H9 (cell line): ENCODE results near the gene RNF39. TPM values are rescaled to one million over a fixed set of nuclear protein-coding genes. Genes with fewer than 3 reads are reported as not detected.

Source experiments
- DNase-seq: peaks from one replicate; pipeline ENCODE4 v3.0.0-alpha.2; 2017
- H2AFZ ChIP-seq: one replicate; pipeline ENCODE4 v1.6.1; 2013; ENCODE audit warnings: mild to moderate bottlenecking, low read length, control low read depth, moderate library complexity
- H2AK5ac ChIP-seq: 2 replicates; pipeline ENCODE4 v1.6.1; 2013; ENCODE audit warnings: low read length, control low read depth, mixed read lengths; ENCODE audit not compliant: insufficient read length
- H2BK120ac ChIP-seq: one replicate; pipeline ENCODE4 v1.6.1; 2013; ENCODE audit warnings: low read depth, mild to moderate bottlenecking, low read length, control low read depth, inconsistent platforms; ENCODE audit not compliant: poor library complexity, severe bottlenecking
- H2BK12ac ChIP-seq: 2 replicates; pipeline ENCODE4 v1.6.1; 2013; ENCODE audit warnings: low read length, control low read depth, mixed read lengths, low read depth; ENCODE audit not compliant: insufficient read length
- H2BK15ac ChIP-seq: 2 replicates; pipeline ENCODE4 v1.6.1; 2013; ENCODE audit warnings: low read depth, low read length, control low read depth
- H2BK20ac ChIP-seq: one replicate; pipeline ENCODE4 v1.6.1; 2013; ENCODE audit warnings: low read depth, mild to moderate bottlenecking, low read length, control low read depth, inconsistent platforms; ENCODE audit not compliant: poor library complexity, severe bottlenecking
- H2BK5ac ChIP-seq: 2 replicates; pipeline ENCODE4 v1.6.1; 2013; ENCODE audit warnings: low read length, control low read depth, mixed read lengths; ENCODE audit not compliant: insufficient read length
- H3K14ac ChIP-seq: 2 replicates; pipeline ENCODE4 v1.6.1; 2013; ENCODE audit warnings: low read length, control low read depth; ENCODE audit not compliant: insufficient read depth
- H3K18ac ChIP-seq: 2 replicates; pipeline ENCODE4 v1.6.1; 2013; ENCODE audit warnings: low read depth, mild to moderate bottlenecking, mixed read lengths, low read length, control low read depth; ENCODE audit not compliant: insufficient read length
- H3K23ac ChIP-seq: 2 replicates; pipeline ENCODE4 v1.6.1; 2013; ENCODE audit warnings: low read length, control low read depth, mixed read lengths, low read depth; ENCODE audit not compliant: insufficient read length
- H3K23me2 ChIP-seq: 2 replicates; pipeline ENCODE4 v1.6.1; 2013; ENCODE audit warnings: low read depth, mild to moderate bottlenecking, mixed read lengths, low read length, control low read depth; ENCODE audit not compliant: insufficient read length, poor library complexity, severe bottlenecking
- H3K27ac ChIP-seq: 2 replicates; pipeline ENCODE4 v1.5.1; 2013; ENCODE audit warnings: low read length, control low read depth, mixed read lengths, low read depth; ENCODE audit not compliant: insufficient read length
- H3K27me3 ChIP-seq: 2 replicates; pipeline ENCODE4 v1.6.1; 2013; ENCODE audit warnings: low read length, control low read depth, inconsistent platforms; ENCODE audit not compliant: insufficient read depth
- H3K4ac ChIP-seq: 2 replicates; pipeline ENCODE4 v1.6.1; 2013; ENCODE audit warnings: low read depth, mild to moderate bottlenecking, control low read depth, inconsistent platforms, low read length, moderate library complexity
- H3K4me1 ChIP-seq: 2 replicates; pipeline ENCODE4 v1.6.1; 2013; ENCODE audit warnings: low read length, control low read depth, inconsistent platforms; ENCODE audit not compliant: insufficient read depth
- H3K4me2 ChIP-seq: 2 replicates; pipeline ENCODE4 v1.6.1; 2013; ENCODE audit warnings: low read length, control low read depth, mixed read lengths; ENCODE audit not compliant: insufficient read length, insufficient read depth
- H3K56ac ChIP-seq: 2 replicates; pipeline ENCODE4 v1.6.1; 2013; ENCODE audit warnings: low read depth, mild to moderate bottlenecking, mixed read lengths, low read length, control low read depth; ENCODE audit not compliant: insufficient read length
- H3K79me1 ChIP-seq: 2 replicates; pipeline ENCODE4 v1.6.1; 2013; ENCODE audit warnings: low read depth, mild to moderate bottlenecking, moderate library complexity, low read length, control low read depth, inconsistent platforms; ENCODE audit not compliant: insufficient read depth, poor library complexity, severe bottlenecking
- H3K79me2 ChIP-seq: 2 replicates; pipeline ENCODE4 v1.6.1; 2013; ENCODE audit warnings: low read length, control low read depth, inconsistent platforms; ENCODE audit not compliant: insufficient read depth
- H3K9ac ChIP-seq: 2 replicates; pipeline ENCODE4 v1.6.1; 2013; ENCODE audit warnings: low read length, control low read depth, mixed read lengths; ENCODE audit not compliant: insufficient read length; ENCODE audit errors: extremely low read depth
- H3K9me3 ChIP-seq: one replicate; pipeline ENCODE4 v1.6.1; 2013; ENCODE audit warnings: low read depth, low read length, inconsistent platforms; ENCODE audit not compliant: control insufficient read depth
- H3T11ph ChIP-seq: one replicate; pipeline ENCODE4 v1.6.1; 2013; ENCODE audit warnings: mild to moderate bottlenecking, low read length, control low read depth, inconsistent platforms
- H4K20me1 ChIP-seq: one replicate; pipeline ENCODE4 v1.6.1; 2013; ENCODE audit not compliant: control insufficient read depth, insufficient read length, insufficient read depth
- H4K5ac ChIP-seq: 2 replicates; pipeline ENCODE4 v1.6.1; 2013; ENCODE audit warnings: low read depth, mild to moderate bottlenecking, mixed read lengths, low read length, control low read depth; ENCODE audit not compliant: insufficient read length
- H4K8ac ChIP-seq: replicated peaks from 2 replicates; pipeline ENCODE4 v1.6.1; 2013; ENCODE audit warnings: low read length, control low read depth, mixed read lengths, low read depth; ENCODE audit not compliant: insufficient read length
- H4K91ac ChIP-seq: 2 replicates; pipeline ENCODE4 v1.6.1; 2013; ENCODE audit warnings: low read depth, mild to moderate bottlenecking, moderate library complexity, mixed read lengths, low read length, control low read depth; ENCODE audit not compliant: insufficient read length
- H3K27ac Mint-ChIP-seq, 3 experiments: 2 replicates in 2 of 3; 3 replicates in 1 of 3; pipeline ENCODE4 v1.8.0; 2020 to 2021; ENCODE audit warnings: mixed read lengths in 3 of 3, mild to moderate bottlenecking in 1 of 3, moderate library complexity in 1 of 3
- H3K27me3 Mint-ChIP-seq: 2 replicates; pipeline ENCODE4 v1.8.0; 2021; ENCODE audit warnings: low read depth, mild to moderate bottlenecking, moderate library complexity, mixed read lengths
- H3K36me3 Mint-ChIP-seq, 3 experiments: 2 replicates in 2 of 3; 3 replicates in 1 of 3; pipeline ENCODE4 v1.8.0; 2020 to 2021; ENCODE audit warnings: low read depth in 3 of 3, mixed read lengths in 3 of 3; ENCODE audit not compliant: insufficient read depth in 1 of 3
- H3K4me1 Mint-ChIP-seq, 2 experiments: 2 replicates each; pipeline ENCODE4 v1.8.0; 2020; ENCODE audit warnings: mixed read lengths in 2 of 2
- H3K4me3 Mint-ChIP-seq, 2 experiments: 2 replicates in 1 of 2; 3 replicates in 1 of 2; pipeline ENCODE4 v1.8.0; 2020 to 2021; ENCODE audit warnings: mild to moderate bottlenecking in 2 of 2, mixed read lengths in 2 of 2, moderate library complexity in 1 of 2
- H3K9me3 Mint-ChIP-seq, 2 experiments: 2 replicates in 1 of 2; 3 replicates in 1 of 2; pipeline ENCODE4 v1.8.0; 2020; ENCODE audit warnings: mild to moderate bottlenecking in 2 of 2, mixed read lengths in 2 of 2, moderate library complexity in 1 of 2
- WGBS: extraction: QIAGEN DNeasy Blood & Tissue Kit; methylation state at CpG from one replicate; pipeline ENCODE4 v1.1.7; 2013; ENCODE audit warnings: missing lambda C conversion rate, low lambda C conversion rate, mixed read lengths; ENCODE audit not compliant: insufficient read length; ENCODE audit errors: extremely low coverage; 5-methylcytosine and 5-hydroxymethylcytosine counted together
- total RNA-seq: library from RNA; stranded (reverse); gene quantifications from 2 replicates; pipeline ENCODE4 v1.2.1, GENCODE V29; 2021
- TF ChIP-seq, protein P1 (sequence below): fragments of 200-600 bp; sonication (generic); conservative IDR thresholded peaks from 3 replicates; pipeline ENCODE4 v1.8.0; 2021; ENCODE audit warnings: antibody characterized with exemption, mild to moderate bottlenecking

Gene RNF39
- total RNA-seq, 1 experiment from 2014 or later: 0.26 TPM

DNA sequence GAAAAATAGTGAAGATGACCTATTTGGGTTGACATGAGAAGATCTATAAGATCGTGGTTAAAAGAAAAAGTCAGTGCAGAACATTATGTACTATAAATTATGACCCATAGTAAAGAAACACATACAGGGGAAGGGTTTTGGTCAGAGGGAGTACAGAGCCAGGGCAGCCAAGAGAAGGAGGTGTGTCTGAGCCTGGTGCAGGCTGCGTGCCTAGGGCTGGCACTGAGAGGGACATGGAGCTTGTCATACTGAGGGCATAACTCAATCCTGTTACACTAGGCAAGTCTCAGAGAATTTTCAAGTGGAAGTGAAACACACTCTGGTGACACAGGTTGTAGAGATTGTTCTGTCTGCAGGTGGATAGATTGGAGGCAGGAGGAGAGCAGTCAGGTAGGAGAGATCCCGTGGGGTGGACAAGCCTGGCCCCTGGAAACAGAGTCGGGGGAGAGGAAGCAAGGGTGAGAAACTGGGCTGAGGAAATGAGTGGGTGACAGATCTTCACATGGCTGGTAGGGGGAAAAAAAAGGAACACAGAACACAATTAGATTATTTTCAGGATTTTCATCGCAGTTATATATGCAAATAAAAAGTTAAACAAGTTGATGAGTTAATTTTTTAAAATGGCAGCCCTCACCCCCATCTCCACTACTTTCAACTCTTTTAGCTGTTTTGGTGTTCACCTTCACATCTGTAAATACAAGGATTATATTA lies 18.5 kb upstream of the RNF39 start:
- Histone ChIP-seq H3K14ac (no peak overlapping the region), H4K8ac (no peak overlapping the region), H3K56ac (no peak overlapping the region), H3K9me3 (no peaks in the 10 kb centered on the region), H3T11ph (no peak overlapping the region), H3K27ac (no peak overlapping the region), H2AK5ac (no peak overlapping the region), H2BK12ac (no peak overlapping the region), H3K23me2 (no peaks in the 10 kb centered on the region), H2BK15ac (no peak overlapping the region), H2AFZ (no peak overlapping the region), H3K23ac (no peak overlapping the region), H2BK120ac (no peak overlapping the region), H3K18ac (no peak overlapping the region), H4K5ac (no peak overlapping the region), H4K91ac (no peak overlapping the region), H3K79me2 (no peaks in the 10 kb centered on the region), H3K27me3 (peaks cover 6% of the 10 kb centered on the region; the same call in 1 of the 2 replicates), H2BK5ac (no peak overlapping the region), H3K9ac (no peak overlapping the region), H2BK20ac (no peak overlapping the region), H3K4ac (no peak overlapping the region), H3K4me1 (no peaks in the 10 kb centered on the region; the same call in 1 of the 2 replicates), H3K4me2 (no peak overlapping the region), H3K79me1 (no peaks in the 10 kb centered on the region), H4K20me1 (no peaks in the 10 kb centered on the region)
- no peaks in the 10 kb centered on the region; a peak in 2 of 5 replicates for H3K9me3 Mint-ChIP-seq
- no peak overlapping the region for H3K4me3 Mint-ChIP-seq
- no peaks in the 10 kb centered on the region for H3K36me3 Mint-ChIP-seq
- no peak for DNase-seq
- no CpG with 5 or more reads among the region's 5 CpGs for WGBS
- H3K4me1 Mint-ChIP-seq: peaks cover 9 to 12% of the 10 kb centered on the region in 2 experiments
- TF ChIP-seq, protein P1, sequence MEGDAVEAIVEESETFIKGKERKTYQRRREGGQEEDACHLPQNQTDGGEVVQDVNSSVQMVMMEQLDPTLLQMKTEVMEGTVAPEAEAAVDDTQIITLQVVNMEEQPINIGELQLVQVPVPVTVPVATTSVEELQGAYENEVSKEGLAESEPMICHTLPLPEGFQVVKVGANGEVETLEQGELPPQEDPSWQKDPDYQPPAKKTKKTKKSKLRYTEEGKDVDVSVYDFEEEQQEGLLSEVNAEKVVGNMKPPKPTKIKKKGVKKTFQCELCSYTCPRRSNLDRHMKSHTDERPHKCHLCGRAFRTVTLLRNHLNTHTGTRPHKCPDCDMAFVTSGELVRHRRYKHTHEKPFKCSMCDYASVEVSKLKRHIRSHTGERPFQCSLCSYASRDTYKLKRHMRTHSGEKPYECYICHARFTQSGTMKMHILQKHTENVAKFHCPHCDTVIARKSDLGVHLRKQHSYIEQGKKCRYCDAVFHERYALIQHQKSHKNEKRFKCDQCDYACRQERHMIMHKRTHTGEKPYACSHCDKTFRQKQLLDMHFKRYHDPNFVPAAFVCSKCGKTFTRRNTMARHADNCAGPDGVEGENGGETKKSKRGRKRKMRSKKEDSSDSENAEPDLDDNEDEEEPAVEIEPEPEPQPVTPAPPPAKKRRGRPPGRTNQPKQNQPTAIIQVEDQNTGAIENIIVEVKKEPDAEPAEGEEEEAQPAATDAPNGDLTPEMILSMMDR: no peak
- H3K27me3 Mint-ChIP-seq: peaks cover 89% of the 10 kb centered on the region
- no peak overlapping the region for H3K27ac Mint-ChIP-seq
